ENCODE measurements around the gene COL10A1. TPM values are rescaled to one million over a fixed set of nuclear protein-coding genes. Genes with fewer than 3 reads are reported as not detected.

Gene COL10A1
- total RNA-seq, 4 donors from 2014 or later, result not detected

DNA sequence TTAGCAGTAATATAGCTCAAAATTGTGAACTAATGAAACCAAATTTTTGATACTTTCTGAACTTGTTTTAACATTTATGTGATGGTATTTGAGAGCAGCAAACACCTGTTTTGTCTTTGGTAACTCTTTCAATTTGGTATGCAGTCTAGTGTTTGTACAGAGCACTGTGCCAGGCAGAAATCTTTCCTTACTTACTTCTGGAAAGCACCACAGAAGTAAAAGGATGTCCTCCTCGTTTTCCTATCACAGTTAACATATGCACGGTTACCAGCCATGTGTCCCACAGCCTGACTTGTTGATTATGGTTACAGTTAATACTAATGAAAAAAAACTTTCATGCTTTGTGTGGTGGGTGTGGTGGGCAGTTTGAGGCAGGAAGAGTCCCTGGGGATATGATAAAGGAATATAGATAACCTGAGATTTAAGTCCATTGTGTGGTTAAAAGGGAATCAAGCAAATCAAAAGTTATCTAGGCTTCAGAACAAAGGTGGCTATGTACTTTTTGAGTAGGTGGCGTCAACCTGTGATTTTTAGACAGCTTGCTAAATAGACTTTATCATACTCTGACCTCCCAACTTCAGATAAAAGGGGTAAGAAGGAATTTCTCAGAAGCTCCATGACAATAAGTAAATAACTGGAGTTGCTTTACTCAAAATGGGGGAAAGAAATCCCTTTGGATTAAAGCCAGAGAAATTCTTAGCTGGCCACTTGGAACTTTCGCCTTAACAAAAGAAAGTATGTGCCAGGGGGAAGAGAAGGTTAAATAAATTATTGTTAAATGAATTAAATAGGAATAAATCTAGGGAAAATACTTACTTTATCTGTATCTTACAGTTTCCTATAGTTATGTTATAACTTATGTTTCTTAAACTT is 20.1 kb upstream of the COL10A1 start:
- Histone ChIP-seq H3K36me3 (peaks cover 0 to 8% of the 10 kb centered on the region in 2 donors), H3K27ac (no peak overlapping the region), H3K27me3 (no peaks in the 10 kb centered on the region), H3K9me3 (no peaks in the 10 kb centered on the region), H3K4me1 (no peaks in the 10 kb centered on the region), H3K4me3 (no peak overlapping the region)
- WGBS, 2 donors (ENCODE audit: low coverage in 1 of 2), result 58 to 83% methylated on average over 3 to 4 of the region's 4 CpGs
- TF ChIP-seq EP300 (IDR thresholded peaks at IDR 0.05) (no peak), POLR2AphosphoS5 (IDR thresholded peaks at IDR 0.05) (no peak)
- TF ChIP-seq, protein P1, sequence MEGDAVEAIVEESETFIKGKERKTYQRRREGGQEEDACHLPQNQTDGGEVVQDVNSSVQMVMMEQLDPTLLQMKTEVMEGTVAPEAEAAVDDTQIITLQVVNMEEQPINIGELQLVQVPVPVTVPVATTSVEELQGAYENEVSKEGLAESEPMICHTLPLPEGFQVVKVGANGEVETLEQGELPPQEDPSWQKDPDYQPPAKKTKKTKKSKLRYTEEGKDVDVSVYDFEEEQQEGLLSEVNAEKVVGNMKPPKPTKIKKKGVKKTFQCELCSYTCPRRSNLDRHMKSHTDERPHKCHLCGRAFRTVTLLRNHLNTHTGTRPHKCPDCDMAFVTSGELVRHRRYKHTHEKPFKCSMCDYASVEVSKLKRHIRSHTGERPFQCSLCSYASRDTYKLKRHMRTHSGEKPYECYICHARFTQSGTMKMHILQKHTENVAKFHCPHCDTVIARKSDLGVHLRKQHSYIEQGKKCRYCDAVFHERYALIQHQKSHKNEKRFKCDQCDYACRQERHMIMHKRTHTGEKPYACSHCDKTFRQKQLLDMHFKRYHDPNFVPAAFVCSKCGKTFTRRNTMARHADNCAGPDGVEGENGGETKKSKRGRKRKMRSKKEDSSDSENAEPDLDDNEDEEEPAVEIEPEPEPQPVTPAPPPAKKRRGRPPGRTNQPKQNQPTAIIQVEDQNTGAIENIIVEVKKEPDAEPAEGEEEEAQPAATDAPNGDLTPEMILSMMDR (IDR thresholded peaks at IDR 0.05), result no peak
- ATAC-seq, result no peak

DNA sequence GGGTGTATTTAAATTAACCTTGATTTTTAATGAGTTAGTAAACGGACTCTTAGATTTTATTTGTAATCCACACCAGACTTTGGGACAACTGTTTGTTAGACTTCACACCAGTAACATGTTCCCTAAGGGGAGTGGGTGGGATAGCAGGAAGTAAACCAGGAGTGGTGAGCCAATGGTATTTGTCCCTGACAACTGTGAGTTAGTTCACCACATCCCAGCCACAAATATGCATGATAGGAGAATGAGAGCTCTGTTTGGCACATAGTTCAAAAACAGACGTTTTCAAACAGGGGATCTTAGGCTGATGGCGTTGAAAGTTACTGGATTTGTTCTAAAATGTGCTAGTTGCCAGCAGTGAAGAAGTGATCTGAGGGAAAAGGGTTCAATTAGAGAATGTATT is 18.7 kb upstream of the COL10A1 start:
- H3K9me3 ChIP-seq, result no peaks in the 10 kb centered on the region
- ATAC-seq, result no peak
- WGBS, 2 donors (ENCODE audit: low coverage in 1 of 2), result 71% methylated on average over 2 to 3 of the region's 3 CpGs
- H3K4me3 ChIP-seq, result no peak overlapping the region
- no peak for TF ChIP-seq POLR2AphosphoS5 (IDR thresholded peaks at IDR 0.05)
- TF ChIP-seq EP300 (IDR thresholded peaks at IDR 0.05), result no peak
- TF ChIP-seq, protein P1 (IDR thresholded peaks at IDR 0.05), result no peak
- no peak for TF ChIP-seq POLR2A (IDR thresholded peaks at IDR 0.05)
- H3K27me3 ChIP-seq, result no peaks in the 10 kb centered on the region
- H3K36me3 ChIP-seq, result peaks cover 0 to 3% of the 10 kb centered on the region in 2 donors
- no peak overlapping the region for H3K27ac ChIP-seq
- no peaks in the 10 kb centered on the region for H3K4me1 ChIP-seq

DNA sequence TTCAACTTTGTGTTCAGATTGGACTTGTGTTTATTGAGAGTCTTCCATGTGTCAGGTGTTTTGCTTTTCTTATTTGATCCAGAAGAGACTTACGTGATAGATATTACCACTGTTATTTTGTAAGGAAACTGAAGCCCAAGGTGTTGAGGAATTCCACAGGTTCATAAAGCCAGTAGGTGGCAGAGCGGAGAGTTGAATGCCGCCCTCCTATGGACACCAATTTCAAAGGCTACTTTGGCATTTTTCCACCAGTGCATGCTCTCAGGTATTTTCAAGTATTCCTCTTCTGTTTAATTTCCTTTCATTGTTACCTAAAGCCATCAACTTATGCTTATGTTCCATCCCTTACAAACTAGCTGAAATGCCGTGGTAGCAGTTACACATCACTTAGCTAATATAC is 14.0 kb upstream of the COL10A1 start:
- no peak for TF ChIP-seq POLR2AphosphoS5 (IDR thresholded peaks at IDR 0.05)
- no peak for TF ChIP-seq EP300 (IDR thresholded peaks at IDR 0.05)
- no peak for TF ChIP-seq POLR2A (IDR thresholded peaks at IDR 0.05)
- TF ChIP-seq, protein P1 (IDR thresholded peaks at IDR 0.05), result no peak
- H3K4me3 ChIP-seq, result no peak overlapping the region

DNA sequence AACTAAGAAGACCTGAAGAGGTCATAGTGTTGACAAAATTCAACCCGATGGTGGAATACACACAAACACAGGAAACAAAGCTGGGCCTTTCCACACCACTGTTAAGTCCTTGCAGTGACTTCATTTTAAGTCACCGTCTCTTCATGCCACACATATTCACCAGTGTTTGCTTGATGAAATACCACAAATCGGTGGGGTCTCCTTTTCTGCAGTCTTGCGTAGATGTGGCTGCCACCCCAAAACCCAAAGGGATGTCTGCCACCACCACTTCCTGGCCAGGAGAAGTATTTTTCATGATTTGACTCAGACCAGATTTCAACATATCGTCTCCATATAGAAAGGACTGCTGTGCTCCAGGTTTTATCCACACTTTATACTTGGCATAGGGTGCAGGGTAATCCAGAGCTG is 11.0 kb upstream of the COL10A1 start:
- Histone ChIP-seq H3K36me3 (peaks cover 0 to 10% of the 10 kb centered on the region in 2 donors), H3K4me1 (no peaks in the 10 kb centered on the region), H3K27me3 (no peaks in the 10 kb centered on the region), H3K9me3 (no peaks in the 10 kb centered on the region), H3K27ac (no peak overlapping the region), H3K4me3 (no peak overlapping the region)
- ATAC-seq, result no peak
- 84 to 85% methylated on average over 4 to 5 of the region's 5 CpGs for WGBS, 2 donors (ENCODE audit: low coverage in 1 of 2)
- TF ChIP-seq POLR2AphosphoS5 (IDR thresholded peaks at IDR 0.05), result no peak
- no peak for TF ChIP-seq POLR2A (IDR thresholded peaks at IDR 0.05)
- TF ChIP-seq, protein P1 (IDR thresholded peaks at IDR 0.05), result no peak
- no peak for TF ChIP-seq EP300 (IDR thresholded peaks at IDR 0.05)

More for the DNA sequence above, 14.0 kb upstream of the COL10A1 start:
- Histone ChIP-seq H3K36me3 (peaks cover 0 to 10% of the 10 kb centered on the region in 2 donors), H3K27me3 (no peaks in the 10 kb centered on the region), H3K4me1 (no peaks in the 10 kb centered on the region), H3K9me3 (no peaks in the 10 kb centered on the region), H3K27ac (no peak overlapping the region)
- WGBS, 2 donors (ENCODE audit: low coverage in 1 of 2), result 91 to 100% methylated on average over 2 to 4 of the region's 4 CpGs
- no peak for ATAC-seq

DNA sequence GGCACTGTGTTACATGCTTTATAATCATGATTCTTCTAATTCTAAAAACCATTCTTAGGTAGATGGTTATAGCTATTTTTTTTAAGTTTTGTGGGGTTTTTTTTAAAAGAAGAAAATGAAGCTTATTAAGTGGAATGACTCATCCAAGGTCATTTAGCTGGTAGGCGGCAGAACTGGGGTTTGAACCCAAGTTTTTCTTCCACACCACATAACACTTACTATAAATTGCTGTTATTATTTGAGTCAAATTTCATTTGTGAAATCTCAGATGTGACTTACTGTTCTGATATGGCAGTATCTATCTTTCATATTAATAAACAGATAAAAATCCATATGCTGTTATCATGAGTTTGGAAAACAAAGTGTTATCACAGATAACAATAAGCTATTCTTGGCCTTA is 10.4 kb upstream of the COL10A1 start:
- H3K36me3 ChIP-seq, result peaks cover 0 to 10% of the 10 kb centered on the region in 2 donors
- no peak for ATAC-seq
- WGBS, 2 donors (ENCODE audit: low coverage in 1 of 2), result 83 to 100% methylated on average over 1 of the region's 1 CpG
- H3K4me3 ChIP-seq, result no peak overlapping the region
- no peaks in the 10 kb centered on the region for H3K9me3 ChIP-seq
- TF ChIP-seq, protein P1 (IDR thresholded peaks at IDR 0.05), result no peak
- TF ChIP-seq EP300 (IDR thresholded peaks at IDR 0.05) (no peak), POLR2AphosphoS5 (IDR thresholded peaks at IDR 0.05) (no peak), POLR2A (IDR thresholded peaks at IDR 0.05) (no peak)
- no peaks in the 10 kb centered on the region for H3K27me3 ChIP-seq
- H3K4me1 ChIP-seq, result no peaks in the 10 kb centered on the region
- no peak overlapping the region for H3K27ac ChIP-seq

Measured in gastroesophageal sphincter (tissue), 4 donors.